ENCODE measurements around the gene PCDHGA1. TPM values are rescaled to one million over a fixed set of nuclear protein-coding genes. Genes with fewer than 3 reads are reported as not detected.

Gene PCDHGA1
- total RNA-seq, 1 donor from 2014 or later, result 1.5 TPM

DNA sequence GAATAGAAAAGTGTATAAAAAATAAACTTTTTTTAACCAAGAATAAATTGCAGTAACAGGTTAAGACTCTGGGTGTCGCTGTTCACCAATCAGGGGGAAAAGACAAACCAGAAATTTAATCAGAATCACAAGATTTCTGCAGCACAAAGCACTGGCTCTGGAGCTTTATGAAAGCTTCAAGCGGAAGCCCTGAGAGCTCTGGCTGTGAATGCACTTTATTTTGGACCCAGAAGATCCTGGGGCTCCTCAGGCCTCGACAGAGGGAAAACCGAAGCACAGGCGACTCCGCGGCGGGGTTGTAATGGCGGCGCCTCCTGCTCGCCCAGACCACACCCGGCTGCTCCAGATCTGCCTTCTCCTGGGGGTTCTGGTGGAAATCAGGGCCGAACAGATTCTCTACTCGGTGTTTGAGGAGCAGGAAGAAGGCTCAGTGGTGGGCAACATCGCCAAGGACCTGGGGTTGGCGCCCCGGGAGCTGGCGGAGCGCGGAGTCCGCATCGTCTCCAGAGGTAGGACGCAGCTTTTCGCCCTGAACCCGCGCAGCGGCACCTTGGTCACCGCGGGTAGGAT is 24.7 kb downstream of the PCDHGA1 start, which contains the start of gene PCDHGA4:
TSS of gene PCDHGA4 (plus strand) at position 122 of the 570 bp plus-strand sequence. CDS start at position 209, 87 bp downstream.
- Histone ChIP-seq H3K79me2 (ENCODE audit: low read depth) (no peaks in the 10 kb centered on the region), H3K27me3 (no peaks in the 10 kb centered on the region), H3K4me2 (no peak within 1 kb of the TSS), H3K4me1 (no peaks in the 10 kb centered on the region), H2AFZ (replicated peaks) (no peak within 1 kb of the TSS), H3K27ac (no peak within 1 kb of the TSS), H3F3A (ENCODE audit: low read depth) (no peaks in the 10 kb centered on the region), H3K9me3 (ENCODE audit: low read depth) (peaks cover 10% of the 10 kb centered on the region), H3K36me3 (no peaks in the 10 kb centered on the region), H3K4me3 (no peak within 1 kb of the TSS), H4K20me1 (ENCODE audit: low read depth) (no peaks in the 10 kb centered on the region), H3K9ac (no peak within 1 kb of the TSS)
- Mint-ChIP-seq H3K27ac (no peak within 1 kb of the TSS), H3K27me3 (ENCODE audit: insufficient read depth, low read depth) (peaks cover 2% of the 10 kb centered on the region), H3K9me3 (peaks cover 60% of the 10 kb centered on the region), H3K36me3 (peaks cover 7% of the 10 kb centered on the region), H3K4me1 (no peaks in the 10 kb centered on the region), H3K4me3 (no peak within 1 kb of the TSS)
- TF ChIP-seq, protein P1, sequence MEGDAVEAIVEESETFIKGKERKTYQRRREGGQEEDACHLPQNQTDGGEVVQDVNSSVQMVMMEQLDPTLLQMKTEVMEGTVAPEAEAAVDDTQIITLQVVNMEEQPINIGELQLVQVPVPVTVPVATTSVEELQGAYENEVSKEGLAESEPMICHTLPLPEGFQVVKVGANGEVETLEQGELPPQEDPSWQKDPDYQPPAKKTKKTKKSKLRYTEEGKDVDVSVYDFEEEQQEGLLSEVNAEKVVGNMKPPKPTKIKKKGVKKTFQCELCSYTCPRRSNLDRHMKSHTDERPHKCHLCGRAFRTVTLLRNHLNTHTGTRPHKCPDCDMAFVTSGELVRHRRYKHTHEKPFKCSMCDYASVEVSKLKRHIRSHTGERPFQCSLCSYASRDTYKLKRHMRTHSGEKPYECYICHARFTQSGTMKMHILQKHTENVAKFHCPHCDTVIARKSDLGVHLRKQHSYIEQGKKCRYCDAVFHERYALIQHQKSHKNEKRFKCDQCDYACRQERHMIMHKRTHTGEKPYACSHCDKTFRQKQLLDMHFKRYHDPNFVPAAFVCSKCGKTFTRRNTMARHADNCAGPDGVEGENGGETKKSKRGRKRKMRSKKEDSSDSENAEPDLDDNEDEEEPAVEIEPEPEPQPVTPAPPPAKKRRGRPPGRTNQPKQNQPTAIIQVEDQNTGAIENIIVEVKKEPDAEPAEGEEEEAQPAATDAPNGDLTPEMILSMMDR (IDR thresholded peaks at IDR 0.05), result peak; percentile 44
- no peak for TF ChIP-seq EZH2phosphoT487 (IDR thresholded peaks at IDR 0.05)
- no peak for DNase-seq (ENCODE audit: low spot score)

DNA sequence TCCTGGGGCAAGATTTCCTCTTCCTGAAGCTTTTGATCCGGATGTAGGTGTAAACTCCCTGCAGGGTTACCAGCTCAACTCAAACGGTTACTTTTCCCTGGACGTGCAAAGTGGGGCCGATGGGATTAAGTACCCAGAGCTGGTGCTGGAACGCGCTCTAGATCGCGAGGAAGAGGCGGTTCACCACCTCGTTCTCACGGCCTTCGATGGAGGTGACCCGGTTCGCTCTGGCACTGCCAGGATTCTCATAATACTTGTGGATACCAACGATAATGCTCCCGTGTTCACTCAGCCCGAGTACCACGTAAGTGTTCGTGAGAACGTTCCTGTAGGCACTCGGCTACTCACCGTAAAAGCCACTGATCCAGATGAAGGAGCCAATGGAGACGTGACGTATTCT is 25.3 kb downstream of the PCDHGA1 start:
- DNase-seq (ENCODE audit: low spot score), result no peak
- Mint-ChIP-seq H3K27ac (no peak overlapping the region), H3K27me3 (ENCODE audit: insufficient read depth, low read depth) (peaks cover 2% of the 10 kb centered on the region), H3K4me3 (no peak overlapping the region), H3K9me3 (peaks cover 60% of the 10 kb centered on the region), H3K4me1 (no peaks in the 10 kb centered on the region), H3K36me3 (peaks cover 7% of the 10 kb centered on the region)
- Histone ChIP-seq H3K4me1 (no peaks in the 10 kb centered on the region), H4K20me1 (ENCODE audit: low read depth) (no peaks in the 10 kb centered on the region), H2AFZ (replicated peaks) (no peak overlapping the region), H3K79me2 (ENCODE audit: low read depth) (no peaks in the 10 kb centered on the region), H3K27me3 (no peaks in the 10 kb centered on the region), H3K4me2 (no peak overlapping the region), H3F3A (ENCODE audit: low read depth) (no peaks in the 10 kb centered on the region), H3K27ac (no peak overlapping the region), H3K4me3 (no peak overlapping the region), H3K9me3 (ENCODE audit: low read depth) (peaks cover 16% of the 10 kb centered on the region), H3K9ac (no peak overlapping the region), H3K36me3 (no peaks in the 10 kb centered on the region)
- TF ChIP-seq EZH2 (IDR thresholded peaks at IDR 0.05) (no peak), EZH2phosphoT487 (IDR thresholded peaks at IDR 0.05) (no peak)
- TF ChIP-seq, protein P1 (IDR thresholded peaks at IDR 0.05), result no peak

DNA sequence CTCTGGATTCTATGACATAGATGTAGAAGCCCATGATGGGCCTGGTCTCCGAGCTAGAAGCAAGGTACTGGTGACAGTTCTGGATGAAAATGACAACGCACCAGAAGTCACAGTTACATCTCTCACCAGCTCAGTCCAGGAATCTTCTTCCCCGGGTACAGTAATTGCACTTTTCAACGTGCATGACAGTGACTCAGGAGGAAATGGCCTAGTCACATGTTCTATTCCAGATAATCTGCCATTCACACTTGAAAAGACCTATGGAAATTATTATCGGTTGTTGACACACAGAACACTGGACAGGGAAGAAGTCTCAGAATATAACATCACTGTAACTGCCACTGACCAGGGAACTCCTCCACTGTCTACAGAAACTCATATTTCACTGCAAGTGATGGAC is 25.8 kb downstream of the PCDHGA1 start:
- peaks cover 17% of the 10 kb centered on the region for H3K9me3 ChIP-seq (ENCODE audit: low read depth)
- Mint-ChIP-seq H3K27ac (no peak overlapping the region), H3K9me3 (peaks cover 60% of the 10 kb centered on the region), H3K27me3 (ENCODE audit: insufficient read depth, low read depth) (peaks cover 2% of the 10 kb centered on the region), H3K36me3 (peaks cover 7% of the 10 kb centered on the region), H3K4me3 (no peak overlapping the region), H3K4me1 (no peaks in the 10 kb centered on the region)
- H3K27me3 ChIP-seq, result no peaks in the 10 kb centered on the region
- no peak overlapping the region for H3K4me3 ChIP-seq
- H3K9ac ChIP-seq, result no peak overlapping the region
- H2AFZ ChIP-seq (replicated peaks), result no peak overlapping the region
- H3K27ac ChIP-seq, result no peak overlapping the region
- no peaks in the 10 kb centered on the region for H3K79me2 ChIP-seq (ENCODE audit: low read depth)
- no peaks in the 10 kb centered on the region for H4K20me1 ChIP-seq (ENCODE audit: low read depth)
- no peaks in the 10 kb centered on the region for H3F3A ChIP-seq (ENCODE audit: low read depth)
- no peaks in the 10 kb centered on the region for H3K4me1 ChIP-seq
- TF ChIP-seq, protein P1 (IDR thresholded peaks at IDR 0.05), result no peak
- TF ChIP-seq EZH2 (IDR thresholded peaks at IDR 0.05), result no peak
- TF ChIP-seq EZH2phosphoT487 (IDR thresholded peaks at IDR 0.05), result no peak
- H3K4me2 ChIP-seq, result no peak overlapping the region
- no peak for DNase-seq (ENCODE audit: low spot score)
- H3K36me3 ChIP-seq, result no peaks in the 10 kb centered on the region
